SK-N-MC (cell line): ENCODE results near the gene HOMER2.
"Not testable (repeated sequence)": the region's sequence is repeated elsewhere in the genome, so short reads cannot be mapped to it uniquely, and the experiment has no call there.

ENCODE experiments used
- DNase-seq: peaks from one replicate; pipeline ENCODE4 v3.0.0-alpha.2; 2011; ENCODE audit warnings: low read depth, low spot score
- H3K27ac ChIP-seq: fragments of 200-600 bp; sonication (generic); 2 replicates; pipeline ENCODE4 v1.5.1; 2016; ENCODE audit warnings: mixed run types
- H3K36me3 ChIP-seq: fragments of 200-600 bp; sonication (generic); 2 replicates; pipeline ENCODE4 v1.6.1; 2017; ENCODE audit warnings: antibody characterized with exemption, low read length, mixed read lengths; ENCODE audit not compliant: insufficient read depth
- H3K4me3 ChIP-seq: fragments of 200-600 bp; sonication (generic); 2 replicates; pipeline ENCODE4 v1.5.1; 2016
- H3K9ac ChIP-seq: fragments of 200-600 bp; sonication (generic); 2 replicates; pipeline ENCODE4 v1.8.0; 2017; ENCODE audit warnings: mixed run types, mixed read lengths; ENCODE audit not compliant: insufficient read length
- H3K9me3 ChIP-seq: fragments of 200-600 bp; sonication (generic); 2 replicates; pipeline ENCODE4 v1.6.1; 2017; ENCODE audit warnings: low read depth, mild to moderate bottlenecking, antibody characterized with exemption, low read length, moderate library complexity, mixed read lengths
- EZH2 ChIP-seq: fragments of 200-600 bp; sonication (generic); IDR thresholded peaks from one replicate; pipeline ENCODE4 v1.6.1; 2017; ENCODE audit warnings: antibody characterized with exemption
- FOXP2 ChIP-seq: optimal IDR thresholded peaks from 2 replicates; pipeline ENCODE3; 2011; ENCODE audit warnings: mild to moderate bottlenecking, moderate library complexity; ENCODE audit not compliant: insufficient read depth; ENCODE audit errors: extremely low read length, control extremely low read depth
- POLR2AphosphoS5 ChIP-seq: IDR thresholded peaks from 2 replicates; pipeline ENCODE4 v1.6.1; 2012; ENCODE audit warnings: mild to moderate bottlenecking, low read depth, low read length, borderline replicate concordance

Gene HOMER2

GRCh38 chr15:82900511-82901060 lies 51.9 kb downstream of the HOMER2 start:
- no peak for TF ChIP-seq FOXP2
- TF ChIP-seq EZH2: no peak
- TF ChIP-seq POLR2AphosphoS5: no peak

DNA sequence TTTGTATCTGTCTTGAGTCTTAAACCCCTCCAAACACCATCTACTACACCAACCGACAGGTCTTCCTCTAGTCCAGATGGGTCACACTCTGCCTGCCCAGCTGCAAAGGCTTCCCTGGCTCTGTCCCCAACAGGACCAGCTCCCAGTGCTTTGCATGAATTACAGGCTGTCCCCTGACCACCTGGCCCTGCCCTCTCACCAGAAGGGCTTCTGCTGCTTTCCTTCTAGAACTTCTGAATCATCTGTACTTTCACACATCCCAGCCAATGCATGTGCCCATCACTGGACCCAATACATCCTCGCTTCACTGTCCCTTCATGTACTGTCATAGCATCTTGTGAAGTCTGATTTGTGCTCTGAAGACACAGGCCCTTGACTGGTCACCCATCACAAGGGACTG lies 53.6 kb downstream of the HOMER2 start:
- Histone ChIP-seq H3K36me3 (no peaks in the 10 kb centered on the region), H3K4me3 (peak overlapping the region; percentile 34; the same call in 1 of the 2 replicates), H3K9ac (no peak overlapping the region), H3K27ac (peak overlapping the region; percentile 27; the same call in 1 of the 2 replicates), H3K9me3 (no peaks in the 10 kb centered on the region)
- TF ChIP-seq FOXP2 (no peak), POLR2AphosphoS5 (no peak)
- no peak for DNase-seq

More at GRCh38 chr15:82900511-82901060, 51.9 kb downstream of the HOMER2 start:
- DNase-seq: no peak
- Histone ChIP-seq H3K36me3 (no peaks in the 10 kb centered on the region), H3K4me3 (no peak overlapping the region), H3K9ac (no peak overlapping the region), H3K27ac (no peak overlapping the region), H3K9me3 (no peaks in the 10 kb centered on the region)

- H3K9me3 ChIP-seq: no peaks in the 10 kb centered on the region
- H3K4me3 ChIP-seq: no peak overlapping the region
- TF ChIP-seq POLR2AphosphoS5: no peak
- no peak for TF ChIP-seq FOXP2
- no peak for TF ChIP-seq EZH2
- H3K27ac ChIP-seq: no peak overlapping the region
- DNase-seq: no peak
- H3K36me3 ChIP-seq: no peaks in the 10 kb centered on the region
- no peak overlapping the region for H3K9ac ChIP-seq
Observed at GRCh38 chr15:82895983-82896382, 56.5 kb downstream of the HOMER2 start.

- no peak overlapping the region for H3K9ac ChIP-seq
- no peak for DNase-seq
- peak overlapping the region; percentile 40 for H3K27ac ChIP-seq
- no peaks in the 10 kb centered on the region for H3K36me3 ChIP-seq
- TF ChIP-seq POLR2AphosphoS5: no peak
- peak; percentile 15 for TF ChIP-seq FOXP2
- H3K4me3 ChIP-seq: peak overlapping the region; percentile 56
- H3K9me3 ChIP-seq: no peaks in the 10 kb centered on the region
Observed at GRCh38 chr15:82894971-82895520, 57.5 kb downstream of the HOMER2 start.

DNA sequence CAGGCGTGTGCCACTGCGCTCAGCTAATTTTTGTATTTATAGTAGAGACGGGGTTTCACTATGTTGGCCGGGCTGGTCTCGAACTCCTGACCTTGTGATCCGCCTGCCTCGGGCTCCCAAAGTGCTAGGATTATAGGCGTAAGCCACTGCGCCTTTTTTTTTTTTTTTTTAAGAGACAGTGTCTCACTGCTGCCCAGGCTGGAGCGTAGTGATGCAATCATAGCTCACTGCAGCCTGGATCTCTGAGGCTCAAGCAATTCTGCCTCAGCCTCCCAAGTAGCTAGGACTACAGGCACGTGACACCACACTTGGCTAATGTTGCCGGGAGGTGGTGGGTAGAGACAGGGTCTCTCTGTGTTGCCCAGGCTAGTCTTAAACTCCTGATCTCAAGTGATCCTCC lies 59.0 kb downstream of the HOMER2 start:
- not testable (repeated sequence) for H3K36me3 ChIP-seq, H3K9me3 ChIP-seq, H3K9ac ChIP-seq, H3K27ac ChIP-seq, DNase-seq, H3K4me3 ChIP-seq

GRCh38 chr15:82892573-82892972 lies 59.9 kb downstream of the HOMER2 start:
- H3K9me3 ChIP-seq: no peaks in the 10 kb centered on the region
- H3K4me3 ChIP-seq: 0 out of 2 replicates have a peak overlapping the region, but pooled peaks have one; percentile 19
- no peak overlapping the region for H3K27ac ChIP-seq
- no peaks in the 10 kb centered on the region for H3K36me3 ChIP-seq
- no peak overlapping the region for H3K9ac ChIP-seq
- no peak for DNase-seq
- no peak for TF ChIP-seq FOXP2
- TF ChIP-seq EZH2: no peak
- TF ChIP-seq POLR2AphosphoS5: no peak

DNA sequence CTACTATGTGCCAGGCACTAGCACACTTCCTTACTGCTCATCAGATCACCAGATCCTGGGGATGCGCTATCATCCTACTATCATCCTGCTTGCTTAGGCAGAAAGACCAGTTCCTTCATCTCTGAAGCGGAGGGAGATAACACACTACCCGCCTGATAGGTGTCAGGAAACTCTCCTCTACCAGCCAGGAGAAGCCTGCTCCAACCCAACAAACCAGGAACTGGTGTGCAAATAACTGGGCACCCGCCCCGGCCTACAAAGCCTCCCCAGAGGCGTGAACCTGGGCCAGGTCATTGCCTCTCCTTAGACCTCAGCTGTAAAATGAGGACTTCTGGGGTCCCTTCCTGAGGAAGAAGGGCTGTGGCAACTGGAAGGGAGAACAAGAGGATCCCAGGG lies 61.5 kb downstream of the HOMER2 start:
- Histone ChIP-seq H3K4me3 (no peak overlapping the region), H3K36me3 (no peaks in the 10 kb centered on the region), H3K9me3 (no peaks in the 10 kb centered on the region), H3K27ac (no peak overlapping the region), H3K9ac (no peak overlapping the region)
- no peak for TF ChIP-seq EZH2
- TF ChIP-seq POLR2AphosphoS5: no peak
- TF ChIP-seq FOXP2: no peak
- no peak for DNase-seq

DNA sequence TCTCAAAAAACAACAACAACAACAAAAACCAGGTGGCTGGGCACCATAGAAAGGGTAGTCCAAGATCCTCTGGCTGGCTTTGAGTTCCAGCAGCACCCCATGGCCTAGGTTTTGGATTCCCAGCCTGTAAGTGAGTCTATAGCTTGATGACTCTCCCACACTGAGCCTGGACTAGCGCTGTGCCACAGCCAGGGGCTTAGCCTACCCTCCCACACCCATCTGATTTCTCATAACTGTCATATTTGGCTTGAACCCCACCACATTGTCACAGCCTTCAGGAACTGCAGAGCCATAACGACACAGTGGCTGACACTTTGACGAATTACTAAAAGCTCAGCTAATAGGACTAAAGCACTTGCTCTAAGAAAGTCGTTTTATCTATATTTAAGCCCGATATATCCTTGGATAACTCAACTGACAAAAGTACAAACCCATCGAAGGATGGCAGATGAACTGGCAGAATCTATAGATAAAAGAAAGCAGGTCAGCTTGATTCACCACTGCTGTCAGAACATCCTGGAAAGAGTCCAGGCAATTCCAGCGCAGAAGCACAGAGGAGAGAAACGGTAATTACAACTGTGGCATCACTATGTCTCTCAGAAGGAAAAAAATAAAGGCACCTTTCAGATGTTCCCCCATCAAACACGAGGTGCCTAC lies 62.1 kb downstream of the HOMER2 start:
- Histone ChIP-seq H3K9ac (no peak overlapping the region), H3K27ac (no peak overlapping the region)

More for the DNA sequence above, 62.1 kb downstream of the HOMER2 start:
- no peaks in the 10 kb centered on the region for H3K36me3 ChIP-seq
- no peak overlapping the region for H3K4me3 ChIP-seq
- no peak for DNase-seq
- TF ChIP-seq FOXP2 (no peak), POLR2AphosphoS5 (no peak), EZH2 (no peak)
- H3K9me3 ChIP-seq: no peaks in the 10 kb centered on the region
